ENCODE results near the gene SART1.
A peak's percentile ranks its signal among the peaks of the same experiment; 100 is the strongest.
"Not testable (repeated sequence)": the region's sequence is repeated elsewhere in the genome, so short reads cannot be mapped to it uniquely, and the experiment has no call there.

Gene SART1

DNA sequence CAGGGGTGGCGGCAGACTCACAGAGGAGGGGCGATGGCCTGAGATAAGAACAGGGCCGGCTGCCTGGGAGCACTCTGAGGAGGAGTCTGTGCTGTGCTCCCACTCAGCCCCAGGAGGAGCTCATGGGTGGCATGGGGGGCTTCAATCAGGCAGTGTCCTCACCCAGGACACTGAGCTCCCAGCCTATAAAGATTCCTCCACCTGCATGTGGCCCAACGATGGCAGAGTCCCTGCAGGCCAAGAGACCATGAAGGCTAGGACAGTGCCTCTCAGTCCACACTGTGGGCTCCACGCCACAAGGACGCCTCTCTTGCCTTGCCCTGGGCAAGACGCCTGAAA, 52.2 kb downstream of the SART1 start:
- Histone ChIP-seq H3K27me3 (ENCODE audit: insufficient read depth, low read length) (peaks cover 29% of the 10 kb centered on the region), H3K27ac (ENCODE audit: low read length) (no peak overlapping the region), H3K9me3 (ENCODE audit: insufficient read depth, low read depth, low read length) (no peaks in the 10 kb centered on the region), H3K4me3 (ENCODE audit: low read length) (no peak overlapping the region), H3K9ac (ENCODE audit: low read depth, low read length) (no peak overlapping the region), H3K4me1 (ENCODE audit: insufficient read depth, low read length) (no peaks in the 10 kb centered on the region), H3K36me3 (ENCODE audit: insufficient read depth, low read depth, low read length) (no peaks in the 10 kb centered on the region)

DNA sequence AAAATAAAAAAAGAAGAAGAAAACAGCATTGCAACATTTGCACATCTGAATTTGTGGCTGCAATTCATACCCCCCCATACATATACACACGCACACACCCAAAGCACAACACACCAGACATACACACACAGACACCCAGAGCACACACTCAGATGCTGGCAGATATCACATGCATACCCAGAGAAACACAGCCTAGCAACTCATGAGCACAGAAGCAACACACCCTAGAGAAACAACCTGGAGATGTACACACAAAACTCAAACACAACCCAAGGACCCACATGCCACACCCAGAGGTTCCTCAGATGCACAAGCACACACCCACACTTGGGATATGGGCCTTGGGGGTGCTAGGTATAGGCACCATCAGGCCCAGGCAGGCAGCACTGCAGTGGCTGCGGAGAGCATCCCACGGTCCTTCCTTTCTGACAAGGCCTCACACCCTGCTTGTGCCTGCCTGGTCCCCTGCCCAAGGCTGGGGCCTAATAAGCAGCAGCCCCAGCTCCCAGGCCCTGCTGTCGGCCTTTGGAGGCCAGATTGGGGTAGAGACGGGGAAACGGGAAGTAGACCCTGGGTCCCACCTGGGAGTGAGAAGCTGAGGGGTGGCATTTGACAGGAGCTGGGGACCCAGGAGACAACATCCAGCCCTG, 53.4 kb downstream of the SART1 start:
- H3K27me3 ChIP-seq (ENCODE audit: insufficient read depth, low read length), result peaks cover 29% of the 10 kb centered on the region
- no peak overlapping the region for H3K27ac ChIP-seq (ENCODE audit: low read length)
- H3K4me3 ChIP-seq (ENCODE audit: low read length), result no peak overlapping the region
- H3K4me1 ChIP-seq (ENCODE audit: insufficient read depth, low read length), result no peaks in the 10 kb centered on the region
- H3K9me3 ChIP-seq (ENCODE audit: insufficient read depth, low read depth, low read length), result no peaks in the 10 kb centered on the region
- H3K36me3 ChIP-seq (ENCODE audit: insufficient read depth, low read depth, low read length), result no peaks in the 10 kb centered on the region
- H3K9ac ChIP-seq (ENCODE audit: low read depth, low read length), result no peak overlapping the region

DNA sequence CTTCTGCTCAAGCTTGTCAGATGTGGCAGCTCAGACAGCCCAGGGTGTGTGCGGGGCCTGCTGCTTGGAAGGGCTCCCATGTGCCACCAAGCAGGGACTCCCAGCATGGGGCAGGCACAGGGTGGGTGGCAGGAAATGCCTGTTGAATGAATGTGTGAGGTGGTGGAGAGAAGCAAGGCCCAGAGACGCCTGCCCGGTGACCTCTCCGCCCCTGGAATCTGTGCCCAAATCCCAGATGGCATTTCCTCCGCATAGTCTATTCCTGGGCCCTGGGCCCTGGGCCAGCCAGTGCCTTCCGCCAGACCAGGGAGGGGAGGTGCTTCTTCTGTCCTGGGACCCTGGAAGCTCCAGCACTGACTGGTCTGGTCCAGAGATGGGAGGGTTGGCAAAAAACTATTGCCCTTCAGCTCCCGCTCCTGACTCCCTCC, 53.9 kb downstream of the SART1 start:
- Histone ChIP-seq H3K27ac (ENCODE audit: low read length) (no peak overlapping the region), H3K4me3 (ENCODE audit: low read length) (no peak overlapping the region), H3K9ac (ENCODE audit: low read depth, low read length) (no peak overlapping the region), H3K36me3 (ENCODE audit: insufficient read depth, low read depth, low read length) (no peaks in the 10 kb centered on the region), H3K4me1 (ENCODE audit: insufficient read depth, low read length) (no peaks in the 10 kb centered on the region), H3K27me3 (ENCODE audit: insufficient read depth, low read length) (peaks cover 26% of the 10 kb centered on the region), H3K9me3 (ENCODE audit: insufficient read depth, low read depth, low read length) (no peaks in the 10 kb centered on the region)

DNA sequence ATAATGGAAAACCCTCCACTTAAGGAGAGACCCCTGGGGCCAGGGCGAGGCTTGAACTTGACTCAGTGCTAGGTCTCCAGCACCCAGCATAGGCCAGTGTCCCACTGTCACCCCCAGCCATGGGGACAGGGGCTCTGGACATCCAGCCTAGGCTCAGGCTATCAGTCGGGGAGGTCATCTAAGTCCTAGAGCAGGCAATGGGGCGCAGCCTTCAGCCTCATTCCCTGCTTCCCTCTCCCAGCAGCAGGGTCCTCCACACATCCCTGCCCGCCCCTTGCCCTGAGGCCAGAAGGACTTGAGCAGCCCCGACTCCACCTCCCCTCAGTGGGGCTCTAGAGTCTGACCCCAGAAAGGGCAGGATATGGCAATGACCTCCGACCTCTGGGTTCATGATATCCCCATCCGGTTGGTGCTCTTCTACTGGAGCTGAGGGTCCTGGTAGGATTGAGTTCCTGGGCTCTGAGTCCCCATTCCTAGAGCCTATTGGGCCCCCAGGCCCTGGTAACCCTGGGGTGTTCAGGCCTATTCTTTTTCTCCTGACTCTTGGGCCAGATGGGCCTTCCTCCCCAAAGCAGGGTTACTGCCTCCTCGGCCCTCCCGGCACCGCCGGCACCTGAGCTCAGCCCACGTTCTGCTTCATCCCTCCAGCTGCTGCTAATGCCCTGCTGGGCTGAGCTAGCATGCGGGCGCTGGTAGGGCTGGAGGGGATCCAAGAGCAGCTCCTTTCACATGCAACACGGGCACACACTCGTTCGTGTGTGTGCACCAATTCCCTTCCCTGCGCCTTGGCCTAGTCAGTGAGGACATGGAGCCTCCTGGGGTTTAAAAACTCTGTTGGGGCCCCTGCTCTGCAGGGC, 54.6 kb downstream of the SART1 start:
- Histone ChIP-seq H3K27ac (ENCODE audit: low read length) (no peak overlapping the region), H3K9ac (ENCODE audit: low read depth, low read length) (no peak overlapping the region), H3K4me3 (ENCODE audit: low read length) (no peak overlapping the region), H3K4me1 (ENCODE audit: insufficient read depth, low read length) (no peaks in the 10 kb centered on the region), H3K36me3 (ENCODE audit: insufficient read depth, low read depth, low read length) (no peaks in the 10 kb centered on the region), H3K9me3 (ENCODE audit: insufficient read depth, low read depth, low read length) (no peaks in the 10 kb centered on the region), H3K27me3 (ENCODE audit: insufficient read depth, low read length) (peaks cover 22% of the 10 kb centered on the region)

DNA sequence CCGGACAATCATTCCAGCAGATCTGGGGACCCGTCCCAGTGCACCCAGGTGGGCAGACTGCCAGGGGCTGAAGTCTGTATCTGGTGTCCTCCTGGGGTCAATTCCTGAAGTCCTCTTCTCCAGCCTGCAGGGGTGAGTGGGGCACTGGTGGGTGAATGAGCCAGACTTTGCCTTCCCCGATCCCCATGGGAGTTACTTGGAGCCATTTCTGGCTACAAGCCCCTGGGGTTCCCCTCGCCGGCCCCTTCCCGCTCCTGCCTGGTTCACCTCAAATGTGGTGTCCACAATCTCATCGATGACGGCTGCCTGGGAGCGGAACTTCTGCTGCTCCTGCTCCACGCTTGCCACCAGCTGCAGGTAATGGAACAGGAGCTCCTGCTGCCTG, 55.3 kb downstream of the SART1 start:
- no peak overlapping the region for H3K4me3 ChIP-seq (ENCODE audit: low read length)
- H3K4me1 ChIP-seq (ENCODE audit: insufficient read depth, low read length), result no peaks in the 10 kb centered on the region
- no peak overlapping the region for H3K9ac ChIP-seq (ENCODE audit: low read depth, low read length)
- H3K9me3 ChIP-seq (ENCODE audit: insufficient read depth, low read depth, low read length), result no peaks in the 10 kb centered on the region
- peaks cover 22% of the 10 kb centered on the region for H3K27me3 ChIP-seq (ENCODE audit: insufficient read depth, low read length)
- no peak overlapping the region for H3K27ac ChIP-seq (ENCODE audit: low read length)
- no peaks in the 10 kb centered on the region for H3K36me3 ChIP-seq (ENCODE audit: insufficient read depth, low read depth, low read length)

DNA sequence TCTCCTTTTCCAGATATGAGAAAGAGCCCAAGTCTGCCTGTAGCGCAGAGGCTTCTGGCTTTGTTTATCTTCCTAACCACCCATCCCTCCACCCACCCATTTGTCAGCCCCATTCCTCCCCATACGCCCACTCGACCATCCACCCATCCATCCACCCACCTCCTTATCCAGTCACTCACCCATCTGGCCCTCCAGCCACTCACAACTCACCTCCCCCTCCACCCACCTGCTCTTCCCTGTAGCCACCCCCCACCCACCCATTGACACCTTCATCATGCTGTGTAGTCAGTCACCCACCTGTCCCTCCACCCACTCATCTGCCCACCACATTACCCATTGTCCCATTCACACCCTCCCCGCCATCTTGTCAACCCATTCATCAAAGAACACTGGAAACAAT, 55.8 kb downstream of the SART1 start:
- Histone ChIP-seq H3K27ac (ENCODE audit: low read length) (no peak overlapping the region), H3K27me3 (ENCODE audit: insufficient read depth, low read length) (peaks cover 21% of the 10 kb centered on the region), H3K36me3 (ENCODE audit: insufficient read depth, low read depth, low read length) (no peaks in the 10 kb centered on the region), H3K9me3 (ENCODE audit: insufficient read depth, low read depth, low read length) (no peaks in the 10 kb centered on the region), H3K4me1 (ENCODE audit: insufficient read depth, low read length) (no peaks in the 10 kb centered on the region), H3K4me3 (ENCODE audit: low read length) (no peak overlapping the region), H3K9ac (ENCODE audit: low read depth, low read length) (no peak overlapping the region)

DNA sequence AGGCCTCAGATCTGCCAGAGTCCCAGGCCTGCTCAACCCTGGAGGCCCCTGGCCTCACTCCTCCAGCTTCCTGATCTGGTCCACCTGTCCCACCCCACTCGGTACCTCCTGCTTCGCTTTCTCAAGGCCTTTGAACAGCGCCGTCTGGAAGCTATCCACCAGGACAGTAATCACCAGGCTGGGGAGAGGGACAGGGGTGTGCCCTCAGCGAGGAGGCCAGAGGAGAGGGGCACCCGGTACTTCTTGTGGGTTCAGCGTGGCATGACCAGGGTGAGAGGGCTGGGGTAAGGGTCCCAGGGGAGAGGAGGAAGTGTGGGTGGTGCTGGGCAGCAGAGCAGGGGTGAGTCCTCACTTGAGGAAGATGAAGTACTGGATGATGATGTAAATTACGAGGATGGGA, 58.7 kb downstream of the SART1 start:
- no peaks in the 10 kb centered on the region for H3K9me3 ChIP-seq (ENCODE audit: insufficient read depth, low read depth, low read length)
- H3K4me1 ChIP-seq (ENCODE audit: insufficient read depth, low read length), result no peaks in the 10 kb centered on the region
- H3K9ac ChIP-seq (ENCODE audit: low read depth, low read length), result no peak overlapping the region
- H3K27me3 ChIP-seq (ENCODE audit: insufficient read depth, low read length), result peaks cover 27% of the 10 kb centered on the region
- H3K36me3 ChIP-seq (ENCODE audit: insufficient read depth, low read depth, low read length), result no peaks in the 10 kb centered on the region
- no peak overlapping the region for H3K27ac ChIP-seq (ENCODE audit: low read length)
- no peak overlapping the region for H3K4me3 ChIP-seq (ENCODE audit: low read length)

DNA sequence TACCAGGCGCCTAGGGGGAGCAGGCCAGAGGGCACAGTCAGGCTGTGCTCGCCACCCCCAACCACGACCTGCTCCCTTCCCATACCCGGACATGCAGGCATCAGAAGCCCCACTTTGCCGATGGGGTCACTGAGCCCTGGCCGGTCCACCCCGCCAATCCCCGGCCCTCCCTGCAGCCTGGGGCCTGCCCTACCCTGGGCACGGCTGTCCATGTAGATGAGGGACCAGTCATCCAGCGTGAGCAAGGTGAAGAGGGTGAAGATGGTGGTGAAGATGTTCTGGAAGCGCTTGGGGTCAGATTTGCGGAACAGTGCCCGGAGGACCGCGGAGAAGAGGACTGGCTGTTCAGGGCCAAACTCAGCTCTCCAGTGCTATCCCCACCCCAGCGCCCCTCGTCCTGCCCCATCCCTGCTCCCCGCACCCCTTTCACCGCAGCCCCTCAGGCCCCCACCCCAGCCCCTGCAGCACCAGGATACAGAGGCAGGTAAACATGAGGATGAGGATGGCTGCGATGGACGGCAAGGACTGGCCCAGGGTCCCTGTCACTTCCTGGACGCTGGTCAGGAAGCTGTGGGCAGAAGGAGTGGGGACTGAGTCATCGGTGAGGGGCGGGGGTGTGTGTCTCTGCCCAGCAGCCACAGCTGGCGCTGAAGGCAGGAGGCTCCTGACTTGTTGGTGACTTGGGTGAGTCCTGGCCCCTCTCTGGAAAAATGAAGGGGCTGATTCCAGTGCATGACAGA, 59.3 kb downstream of the SART1 start:
- Histone ChIP-seq H3K4me1 (ENCODE audit: insufficient read depth, low read length) (no peaks in the 10 kb centered on the region), H3K9me3 (ENCODE audit: insufficient read depth, low read depth, low read length) (no peaks in the 10 kb centered on the region), H3K9ac (ENCODE audit: low read depth, low read length) (no peak overlapping the region), H3K27me3 (ENCODE audit: insufficient read depth, low read length) (peaks cover 27% of the 10 kb centered on the region), H3K36me3 (ENCODE audit: insufficient read depth, low read depth, low read length) (no peaks in the 10 kb centered on the region), H3K4me3 (ENCODE audit: low read length) (no peak overlapping the region), H3K27ac (ENCODE audit: low read length) (no peak overlapping the region)

DNA sequence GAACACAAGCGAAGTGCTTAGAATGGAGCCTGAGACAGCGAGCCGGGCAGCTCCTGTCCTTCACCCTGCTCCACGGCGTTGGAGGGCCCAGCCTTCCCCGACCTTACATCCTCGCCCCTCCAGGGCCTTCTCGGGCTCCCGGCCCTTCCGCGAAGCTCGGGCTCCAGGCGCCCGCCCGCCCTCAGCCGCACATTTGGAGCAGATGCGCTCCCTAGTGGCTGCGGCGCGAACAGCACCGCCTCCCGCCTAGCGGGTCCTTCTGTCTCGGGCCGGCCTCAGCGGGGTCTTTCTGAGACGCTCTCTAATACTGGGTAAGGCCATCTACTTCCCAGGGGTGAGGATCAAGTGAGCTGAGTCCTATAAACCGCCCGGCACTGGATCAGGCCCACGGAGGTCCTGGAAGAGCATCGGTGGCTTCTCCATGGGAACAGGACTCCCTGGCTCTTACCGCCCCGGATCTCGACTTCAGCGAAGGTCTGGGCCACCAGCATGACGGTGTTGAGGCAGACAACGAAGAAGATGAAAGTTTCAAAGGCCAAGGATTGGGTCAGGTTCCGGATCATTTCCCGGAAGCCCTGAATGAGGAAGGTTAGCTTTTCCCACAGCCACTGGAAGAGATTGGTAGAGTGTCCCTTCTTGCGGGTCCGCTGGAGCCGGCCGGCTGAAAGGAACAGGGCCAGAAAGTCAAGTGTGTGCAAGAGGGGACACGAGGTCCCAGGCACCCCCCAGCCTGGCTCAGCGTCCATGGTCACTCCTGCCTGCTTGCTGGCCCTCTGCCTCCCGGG, 61.1 kb downstream of the SART1 start:
- Histone ChIP-seq H3K27ac (ENCODE audit: low read length) (no peak overlapping the region), H3K27me3 (ENCODE audit: insufficient read depth, low read length) (peaks cover 27% of the 10 kb centered on the region), H3K9me3 (ENCODE audit: insufficient read depth, low read depth, low read length) (no peaks in the 10 kb centered on the region), H3K36me3 (ENCODE audit: insufficient read depth, low read depth, low read length) (no peaks in the 10 kb centered on the region), H3K9ac (ENCODE audit: low read depth, low read length) (no peak overlapping the region), H3K4me1 (ENCODE audit: insufficient read depth, low read length) (no peaks in the 10 kb centered on the region), H3K4me3 (ENCODE audit: low read length) (peak overlapping the region; percentile 34; the same call in 1 of the 2 replicates)

DNA sequence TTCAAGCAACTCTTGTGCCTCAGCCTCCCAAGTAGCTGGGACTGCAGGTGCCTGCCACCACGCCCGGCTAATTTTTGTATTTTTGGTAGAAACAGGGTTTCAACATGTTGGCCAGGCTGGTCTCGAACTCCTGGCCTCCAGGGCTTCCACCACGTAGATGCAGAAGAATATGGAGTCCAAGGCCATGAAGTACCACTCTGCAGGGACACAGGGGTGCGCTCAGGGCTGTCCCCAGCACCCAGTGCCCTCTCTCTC, 61.6 kb downstream of the SART1 start:
- H3K27ac ChIP-seq (ENCODE audit: low read length); H3K4me1 ChIP-seq (ENCODE audit: insufficient read depth, low read length); H3K36me3 ChIP-seq (ENCODE audit: insufficient read depth, low read depth, low read length); H3K9ac ChIP-seq (ENCODE audit: low read depth, low read length); H3K9me3 ChIP-seq (ENCODE audit: insufficient read depth, low read depth, low read length); H3K4me3 ChIP-seq (ENCODE audit: low read length): not testable (repeated sequence)
- peaks cover 27% of the 10 kb centered on the region for H3K27me3 ChIP-seq (ENCODE audit: insufficient read depth, low read length)

DNA sequence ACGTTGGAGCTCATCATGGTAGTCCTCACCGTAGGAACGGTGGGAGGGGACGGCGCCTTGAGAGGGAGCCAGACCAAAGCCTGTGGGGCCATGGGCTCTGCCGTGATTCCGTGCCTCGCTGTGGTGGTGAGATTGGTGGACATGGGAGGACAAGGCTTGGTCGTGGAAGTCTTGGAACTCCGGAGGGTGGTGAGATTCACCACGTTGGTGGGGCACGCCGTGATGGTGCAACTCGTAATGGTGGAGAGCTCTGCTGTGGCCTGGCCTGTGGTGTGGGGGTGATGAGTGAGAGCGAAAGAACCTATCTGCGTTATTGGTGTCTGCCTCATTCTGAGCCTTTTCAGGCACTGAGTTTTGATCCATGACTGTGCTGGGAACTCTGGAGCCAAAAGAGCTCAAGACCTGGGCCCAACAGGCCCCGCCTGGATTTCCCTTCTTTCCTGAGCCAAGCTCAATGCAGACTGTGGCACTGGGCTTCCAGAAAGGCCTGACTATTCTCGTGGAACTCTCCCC, 64.5 kb downstream of the SART1 start, which contains the start of gene CATSPER1:
CATSPER1 (minus strand) TSS at position 463 of the 513 bp plus-strand sequence; CDS start at position 363, 100 bp downstream.
- H3K36me3 ChIP-seq (ENCODE audit: insufficient read depth, low read depth, low read length), result no peaks in the 10 kb centered on the region
- H3K27ac ChIP-seq (ENCODE audit: low read length), result no peak within 1 kb of the TSS
- H3K4me3 ChIP-seq (ENCODE audit: low read length), result no peak within 1 kb of the TSS
- no peaks in the 10 kb centered on the region for H3K4me1 ChIP-seq (ENCODE audit: insufficient read depth, low read length)
- H3K9ac ChIP-seq (ENCODE audit: low read depth, low read length), result no peak within 1 kb of the TSS
- H3K9me3 ChIP-seq (ENCODE audit: insufficient read depth, low read depth, low read length), result no peaks in the 10 kb centered on the region
- peaks cover 26% of the 10 kb centered on the region for H3K27me3 ChIP-seq (ENCODE audit: insufficient read depth, low read length)
